H1 (cell line): ENCODE measurements around the gene C3orf20. TPM values are rescaled to one million over a fixed set of nuclear protein-coding genes. Genes with fewer than 3 reads are reported as not detected.

Experiments used
- CTCF ChIA-PET: fragments of 300-600 bp; sonication (Branson Sonifier 250); formaldehyde crosslinking; loops from one replicate; lab custom pipeline; 2021; ENCODE audit not compliant: partially characterized antibody; lab: Charles Lee
- POLR2A ChIA-PET: fragments of 300-600 bp; sonication (Branson Sonifier 250); formaldehyde crosslinking; loops from one replicate; lab custom pipeline; 2021; ENCODE audit warnings: inconsistent platforms; ENCODE audit not compliant: partially characterized antibody; lab: Charles Lee
- DNase-seq, 2 experiments: peaks; one replicate each; pipeline versions ENCODE4 v3.0.0 to v3.0.0-alpha.2; 2010 to 2022; ENCODE audit warnings: low spot score in 2 of 2, low read depth in 1 of 2, mixed read lengths in 1 of 2
- FAIRE-seq: peaks from 2 replicates; lab custom pipeline; 2011; peaks lifted over from hg19 to GRCh38; lab: Jason Lieb, UNC
- H2AFZ ChIP-seq: 2 replicates; pipeline ENCODE4 v1.8.1; 2012; ENCODE audit warnings: low read length, inconsistent platforms
- H2AK5ac ChIP-seq: 2 replicates; pipeline ENCODE4 v1.6.1; 2013; ENCODE audit warnings: low read depth, low read length
- H2BK120ac ChIP-seq: replicated peaks from 2 replicates; pipeline ENCODE3; 2013; ENCODE audit warnings: low read depth, low read length, inconsistent platforms
- H2BK12ac ChIP-seq: 2 replicates; pipeline ENCODE4 v1.6.1; 2013; ENCODE audit warnings: low read depth, low read length
- H2BK15ac ChIP-seq: 2 replicates; pipeline ENCODE4 v1.6.1; 2013; ENCODE audit warnings: low read length
- H2BK20ac ChIP-seq: 2 replicates; pipeline ENCODE4 v1.6.1; 2013; ENCODE audit warnings: low read length
- H2BK5ac ChIP-seq: 2 replicates; pipeline ENCODE4 v1.6.1; 2013; ENCODE audit warnings: low read depth, low read length
- H3K14ac ChIP-seq: 2 replicates; pipeline ENCODE4 v1.6.1; 2013; ENCODE audit warnings: inconsistent platforms; ENCODE audit not compliant: insufficient read length
- H3K18ac ChIP-seq: 2 replicates; pipeline ENCODE4 v1.6.1; 2013; ENCODE audit warnings: low read length; ENCODE audit errors: extremely low read depth
- H3K23ac ChIP-seq: 2 replicates; pipeline ENCODE4 v1.6.1; 2013; ENCODE audit warnings: inconsistent platforms; ENCODE audit not compliant: insufficient read length
- H3K23me2 ChIP-seq: 2 replicates; pipeline ENCODE4 v1.6.1; 2013; ENCODE audit warnings: low read depth, low read length
- H3K27ac ChIP-seq: 2 replicates; pipeline ENCODE4 v1.6.1; 2011; ENCODE audit warnings: low read depth, low read length, inconsistent platforms
- H3K27me3 ChIP-seq, 4 experiments: replicated peaks in 1 of 4; 1 replicate in 1 of 4; 2 replicates in 3 of 4; pipeline versions ENCODE4 v1.6.1 to v1.8.1; 2011 to 2013; ENCODE audit warnings: low read length in 3 of 4, mild to moderate bottlenecking in 3 of 4, inconsistent platforms in 2 of 4, mixed read lengths in 2 of 4, moderate library complexity in 1 of 4; ENCODE audit not compliant: control insufficient read depth in 3 of 4, insufficient read depth in 3 of 4; ENCODE audit errors: extremely low read depth in 1 of 4
- H3K36me3 ChIP-seq, 4 experiments: 2 replicates each; pipeline versions ENCODE4 v1.6.1 to v1.8.1; 2011 to 2013; ENCODE audit warnings: mild to moderate bottlenecking in 4 of 4, low read length in 3 of 4, moderate library complexity in 2 of 4, control low read depth in 1 of 4, inconsistent platforms in 1 of 4; ENCODE audit not compliant: insufficient read depth in 4 of 4, control insufficient read depth in 2 of 4
- H3K4ac ChIP-seq: replicated peaks from 2 replicates; pipeline ENCODE3; 2013; ENCODE audit warnings: low read length, low read depth, mixed read lengths, inconsistent platforms; ENCODE audit not compliant: insufficient read length
- H3K4me1 ChIP-seq, 4 experiments: replicated peaks in 1 of 4; 1 replicate in 1 of 4; 2 replicates in 3 of 4; pipeline versions ENCODE4 v1.6.1 to v1.8.1; 2011 to 2013; ENCODE audit warnings: low read length in 3 of 4, inconsistent platforms in 2 of 4, mixed read lengths in 1 of 4; ENCODE audit not compliant: insufficient read depth in 4 of 4, control insufficient read depth in 3 of 4
- H3K4me2 ChIP-seq, 2 experiments: 2 replicates each; pipeline versions ENCODE4 v1.6.1 to v1.8.1; 2011 to 2013; ENCODE audit warnings: low read depth in 2 of 2, low read length in 2 of 2, control low read depth in 1 of 2, inconsistent platforms in 1 of 2, mild to moderate bottlenecking in 1 of 2; ENCODE audit not compliant: insufficient read depth in 1 of 2
- H3K4me3 ChIP-seq, 4 experiments: fragments of 200-600, 300-600 bp in 1 of 4; sonication (generic), shearing (Covaris generic), sonication (Bioruptor Twin) in 1 of 4; 2 replicates each; pipeline versions ENCODE4 v1.5.1 to v1.8.1; 2011 to 2016; ENCODE audit warnings: low read length in 4 of 4, low read depth in 3 of 4, control low read depth in 2 of 4, inconsistent platforms in 2 of 4, mild to moderate bottlenecking in 2 of 4, mixed read lengths in 1 of 4, moderate library complexity in 1 of 4; ENCODE audit not compliant: insufficient read depth in 2 of 4; ENCODE audit errors: extremely low read depth in 1 of 4
- H3K56ac ChIP-seq: replicated peaks from 2 replicates; pipeline ENCODE3; 2013; ENCODE audit warnings: low read depth, mild to moderate bottlenecking, mixed read lengths, low read length, inconsistent platforms; ENCODE audit not compliant: insufficient read length
- H3K79me1 ChIP-seq: 2 replicates; pipeline ENCODE4 v1.6.1; 2013; ENCODE audit warnings: low read depth, low read length, control low read depth
- H3K79me2 ChIP-seq, 2 experiments: 2 replicates each; pipeline versions ENCODE4 v1.6.1 to v1.8.1; 2012 to 2013; ENCODE audit warnings: low read length in 2 of 2, mild to moderate bottlenecking in 2 of 2, inconsistent platforms in 1 of 2; ENCODE audit not compliant: insufficient read depth in 2 of 2, control insufficient read depth in 1 of 2
- H3K9ac ChIP-seq, 4 experiments: replicated peaks in 1 of 4; 1 replicate in 1 of 4; 2 replicates in 3 of 4; pipeline versions ENCODE4 v1.6.1 to v1.8.1; 2011 to 2013; ENCODE audit warnings: low read depth in 3 of 4, low read length in 3 of 4, control low read depth in 2 of 4, mild to moderate bottlenecking in 2 of 4, moderate library complexity in 2 of 4, inconsistent platforms in 1 of 4; ENCODE audit errors: extremely low read depth in 1 of 4
- H3K9me3 ChIP-seq, 2 experiments: 2 replicates each; pipeline versions ENCODE4 v1.6.1 to v1.8.1; 2012 to 2013; ENCODE audit warnings: mild to moderate bottlenecking in 2 of 2, moderate library complexity in 2 of 2, control low read depth in 1 of 2, inconsistent platforms in 1 of 2, low read depth in 1 of 2, low read length in 1 of 2, mixed read lengths in 1 of 2; ENCODE audit not compliant: insufficient read depth in 2 of 2
- H4K20me1 ChIP-seq, 2 experiments: replicated peaks in 1 of 2; 2 replicates each; pipeline versions ENCODE3 to v1.8.1; 2011 to 2013; ENCODE audit warnings: inconsistent platforms in 2 of 2, low read length in 2 of 2, mild to moderate bottlenecking in 1 of 2; ENCODE audit not compliant: insufficient read depth in 2 of 2, control insufficient read depth in 1 of 2
- H4K5ac ChIP-seq: 2 replicates; pipeline ENCODE4 v1.6.1; 2013; ENCODE audit warnings: low read length, low read depth, mixed read lengths, inconsistent platforms; ENCODE audit not compliant: insufficient read length
- H4K8ac ChIP-seq: 2 replicates; pipeline ENCODE4 v1.8.0; 2013; ENCODE audit warnings: mild to moderate bottlenecking, moderate library complexity, low read length, inconsistent platforms; ENCODE audit not compliant: insufficient read depth; ENCODE audit errors: extremely low read depth
- H4K91ac ChIP-seq: replicated peaks from 2 replicates; pipeline ENCODE3; 2013; ENCODE audit warnings: low read length, mixed read lengths, inconsistent platforms; ENCODE audit not compliant: insufficient read length
- EZH2 ChIP-seq: fragments of 200-600 bp; sonication (generic); IDR thresholded peaks from 2 replicates; pipeline ENCODE4 v1.7.1; 2012; ENCODE audit warnings: low read depth, mild to moderate bottlenecking, moderate library complexity, low read length, inconsistent platforms; ENCODE audit not compliant: severe bottlenecking
- JUND ChIP-seq: IDR thresholded peaks from 2 replicates; pipeline ENCODE4 v1.6.1; 2011; ENCODE audit warnings: mild to moderate bottlenecking, improper control_type of control experiment, low read length
- SIRT6 ChIP-seq: IDR thresholded peaks from one replicate; pipeline ENCODE4 v1.7.1; 2012; ENCODE audit warnings: low read length, inconsistent platforms
- SIX5 ChIP-seq: IDR thresholded peaks from 2 replicates; pipeline ENCODE4 v1.6.1; 2011; ENCODE audit warnings: mild to moderate bottlenecking, low read depth, low read length
- TAF1 ChIP-seq: IDR thresholded peaks from 2 replicates; pipeline ENCODE4 v1.6.1; 2011; ENCODE audit warnings: mild to moderate bottlenecking, low read depth, low read length
- TAF7 ChIP-seq: optimal IDR thresholded peaks from 2 replicates; pipeline ENCODE3; 2011; ENCODE audit warnings: low read depth, mild to moderate bottlenecking, inconsistent platforms, low read length, moderate library complexity, borderline replicate concordance
- YY1 ChIP-seq: IDR thresholded peaks from 2 replicates; pipeline ENCODE4 v1.6.1; 2011; ENCODE audit warnings: low read depth, mild to moderate bottlenecking, low read length
- WGBS, 2 experiments: shearing (Covaris generic) in 1 of 2; methylation state at CpG; one replicate each; pipeline versions ENCODE4 v1.1.6 to v1.1.7; 2013 to 2015; ENCODE audit warnings: low lambda C conversion rate in 2 of 2, mixed read lengths in 2 of 2, inconsistent platforms in 1 of 2, low coverage in 1 of 2, missing lambda C conversion rate in 1 of 2; ENCODE audit not compliant: insufficient replicate concordance in 2 of 2, insufficient coverage in 1 of 2, insufficient read length in 1 of 2; ENCODE audit errors: extremely low coverage in 1 of 2, missing lambda C conversion rate in 1 of 2; 5-methylcytosine and 5-hydroxymethylcytosine counted together
- polyA plus RNA-seq, 7 experiments: library from polyadenylated mRNA; depleted of rRNA in 3 of 7; stranded (reverse) in 5 of 7; unstranded in 2 of 7; fragments of >200 nt in 5 of 7; fragments of 200-250 nt in 2 of 7; gene quantifications; 1 replicate in 5 of 7; 2 replicates in 1 of 7; 4 replicates in 1 of 7; pipeline versions ENCODE4 v1.2.1 to v1.2.3, GENCODE V29; 2011 to 2013; ENCODE audit warnings: missing spikeins in 2 of 7, mixed read lengths in 2 of 7
- total RNA-seq: library from RNA; stranded (reverse); fragmentation: NEBNext Ultra II Directional; extraction: Animal tissue kit (Norgen Biotek cat#: 25700); gene quantifications from 2 replicates; pipeline ENCODE4 v1.2.1, GENCODE V29; 2021
- TF ChIP-seq, protein P1 (sequence below): IDR thresholded peaks from 2 replicates; pipeline ENCODE4 v1.6.1; 2012; ENCODE audit warnings: inconsistent platforms

The C3orf20 gene
- total and polyA plus RNA-seq, 2 of the 8 experiments (the other 6 are each of a cell fraction or from before 2014, with no cell fraction given) = not detected

- H2BK12ac ChIP-seq = no peak overlapping the region
- no peak overlapping the region for H4K8ac ChIP-seq
- H2BK120ac ChIP-seq = no peak overlapping the region
- no peak overlapping the region for H3K56ac ChIP-seq
- H2AFZ ChIP-seq = no peak overlapping the region
- H2BK5ac ChIP-seq = no peak overlapping the region
- no peaks in the 10 kb centered on the region for H4K20me1 ChIP-seq
- H3K23me2 ChIP-seq = no peaks in the 10 kb centered on the region
- DNase-seq = no peak
- no peak overlapping the region for H3K23ac ChIP-seq
- no peak overlapping the region for H4K5ac ChIP-seq
- H3K4me1 ChIP-seq = no peaks in the 10 kb centered on the region
- no peaks in the 10 kb centered on the region for H3K79me1 ChIP-seq
- H3K14ac ChIP-seq = no peak overlapping the region
- H3K18ac ChIP-seq = no peak overlapping the region
- H2BK20ac ChIP-seq = no peak overlapping the region
- H3K27ac ChIP-seq = no peak overlapping the region
- H4K91ac ChIP-seq = no peak overlapping the region
- 76% methylated on average over 6 of the region's 6 CpGs; no CpG with 5 or more reads in 1 of the 2 experiments for WGBS, 2 experiments
- peaks cover 0 to 8% of the 10 kb centered on the region in 2 experiments; a peak in 1 of 4 replicates for H3K9me3 ChIP-seq
- H2AK5ac ChIP-seq = no peak overlapping the region
- POLR2A ChIA-PET = no interaction called here
- CTCF ChIA-PET = no interaction called here
- no peak for FAIRE-seq
- H3K4me2 ChIP-seq = no peak overlapping the region
- H2BK15ac ChIP-seq = no peak overlapping the region
- H3K36me3 ChIP-seq = no peaks in the 10 kb centered on the region
- H3K9ac ChIP-seq = no peak overlapping the region
- H3K4me3 ChIP-seq = no peak overlapping the region
- H3K27me3 ChIP-seq = no peaks in the 10 kb centered on the region
- H3K4ac ChIP-seq = no peak overlapping the region
- H3K79me2 ChIP-seq = no peaks in the 10 kb centered on the region
- TF ChIP-seq EZH2 (no peak), SIRT6 (no peak), TAF7 (no peak), YY1 (no peak), TAF1 (no peak), JUND (no peak), SIX5 (no peak)
- TF ChIP-seq, protein P1, sequence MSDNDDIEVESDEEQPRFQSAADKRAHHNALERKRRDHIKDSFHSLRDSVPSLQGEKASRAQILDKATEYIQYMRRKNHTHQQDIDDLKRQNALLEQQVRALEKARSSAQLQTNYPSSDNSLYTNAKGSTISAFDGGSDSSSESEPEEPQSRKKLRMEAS = no peak
Observed at GRCh38 chr3:14744556-14744955, 69.6 kb downstream of the C3orf20 start.
